GM21526 (cell line): ENCODE measurements around the gene SEMA3G.

Experiments
- ATAC-seq: cut with Tn5 transposase; IDR thresholded peaks from one replicate; pipeline ENCODE4 v1.9.1; 2021; ENCODE audit warnings: moderate library complexity; ENCODE audit not compliant: unreplicated experiment, low FRiP score

The SEMA3G gene

DNA sequence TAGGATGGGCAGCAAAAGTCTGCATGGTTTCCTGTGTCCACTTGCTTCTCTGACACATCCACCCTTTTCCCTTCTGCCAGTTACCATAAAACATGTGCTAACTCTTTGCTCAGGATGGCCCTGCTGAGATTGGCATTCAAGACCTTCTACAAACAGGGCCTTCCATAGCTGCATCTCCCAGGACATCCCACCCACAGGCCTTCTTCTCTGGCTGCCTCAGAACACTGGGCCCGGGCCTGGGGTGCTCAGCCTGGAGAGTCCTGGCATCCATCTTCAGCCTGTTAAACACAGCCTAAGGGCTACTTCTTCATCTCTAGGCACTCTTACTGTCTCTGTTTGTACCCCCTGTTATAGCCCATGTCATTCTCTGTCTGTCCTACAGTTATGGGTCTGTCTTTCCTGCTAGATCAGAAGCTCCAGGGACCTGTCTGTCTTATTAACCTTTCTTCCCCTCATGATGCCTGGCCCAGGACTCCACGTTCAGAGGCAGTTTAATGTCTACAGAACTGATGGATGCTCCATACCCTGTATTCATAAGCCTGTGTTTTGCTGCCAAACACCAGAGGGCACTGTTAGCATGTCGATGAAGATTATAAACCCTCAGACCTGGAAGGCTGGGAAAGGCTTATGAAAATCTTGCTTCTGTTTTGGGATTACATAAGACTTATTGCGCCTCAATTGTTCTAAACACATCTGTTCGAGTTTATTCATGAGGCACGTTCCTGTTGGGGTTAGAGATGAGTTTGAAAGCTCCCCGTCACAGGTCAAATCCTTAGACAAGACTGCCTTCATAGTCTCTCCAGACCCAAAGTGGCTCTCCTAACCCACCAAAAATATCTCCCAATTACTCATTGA lies 16.5 kb downstream of the SEMA3G start:
- no peak for ATAC-seq

DNA sequence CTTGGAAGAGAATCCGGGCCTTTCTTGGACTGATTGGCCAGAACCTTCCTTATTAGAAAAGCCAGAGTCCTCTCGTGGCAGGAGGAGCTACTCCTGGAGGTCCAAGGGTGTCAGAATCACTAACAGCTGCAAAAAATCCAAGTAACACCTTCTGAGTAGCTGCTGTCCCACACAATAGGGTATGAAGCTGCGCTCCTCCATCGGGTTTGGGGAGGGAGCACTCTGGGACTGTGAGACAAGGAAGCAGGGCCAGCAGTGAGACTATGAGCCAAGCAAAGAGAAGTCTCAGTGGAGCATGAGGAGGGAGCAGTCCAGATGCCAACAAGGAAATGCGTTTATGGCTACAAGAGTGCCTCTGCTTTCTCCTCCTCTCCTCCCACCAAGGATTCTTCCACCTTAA lies 21.7 kb downstream of the SEMA3G start:
- ATAC-seq, result no peak

GRCh38 chr3:52422669-52423068 lies 22.2 kb downstream of the SEMA3G start:
- ATAC-seq, result no peak

GRCh38 chr3:52420388-52420787 lies 24.5 kb downstream of the SEMA3G start:
- ATAC-seq, result no peak

GRCh38 chr3:52415800-52416199 lies 29.1 kb downstream of the SEMA3G start:
- ATAC-seq, result no peak

- ATAC-seq, result no peak
Observed at GRCh38 chr3:52408466-52408865, 36.4 kb downstream of the SEMA3G start.

GRCh38 chr3:52407779-52408178 lies 37.1 kb downstream of the SEMA3G start:
- no peak for ATAC-seq

DNA sequence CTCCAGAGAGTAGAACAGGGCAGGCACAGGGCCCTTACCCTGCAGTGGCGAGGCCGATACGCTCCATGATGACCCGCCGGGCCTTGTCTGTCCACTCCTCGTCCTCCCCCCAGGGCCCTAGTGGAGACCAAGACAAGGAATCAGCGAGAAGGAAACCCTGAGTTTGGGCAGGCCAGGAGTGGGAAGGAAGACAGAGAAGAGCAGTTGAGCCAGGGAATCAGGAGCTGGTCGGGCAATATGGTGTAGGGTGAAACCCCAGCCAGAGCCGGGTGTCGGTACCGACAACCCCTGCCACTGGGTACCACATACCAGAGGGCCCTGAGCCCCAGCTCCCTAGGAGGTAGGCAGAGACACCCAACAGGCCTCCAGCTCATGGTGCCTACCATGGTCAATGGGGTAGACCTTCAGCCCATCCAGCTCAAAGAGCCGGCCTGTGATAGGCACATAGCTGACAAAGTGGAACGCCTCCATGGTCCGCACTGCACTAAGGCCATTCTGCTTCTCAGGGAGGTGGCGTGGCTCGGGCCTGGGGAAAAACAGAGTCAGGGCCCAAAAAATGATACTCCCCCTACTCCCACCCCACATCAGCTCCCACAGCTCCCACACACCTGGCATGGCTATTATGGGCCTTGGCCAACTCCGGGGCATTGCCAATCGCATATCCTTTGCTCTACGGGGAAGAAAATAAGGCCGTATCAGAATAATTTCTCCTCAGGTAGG lies 38.0 kb downstream of the SEMA3G start:
- ATAC-seq, result no peak

DNA sequence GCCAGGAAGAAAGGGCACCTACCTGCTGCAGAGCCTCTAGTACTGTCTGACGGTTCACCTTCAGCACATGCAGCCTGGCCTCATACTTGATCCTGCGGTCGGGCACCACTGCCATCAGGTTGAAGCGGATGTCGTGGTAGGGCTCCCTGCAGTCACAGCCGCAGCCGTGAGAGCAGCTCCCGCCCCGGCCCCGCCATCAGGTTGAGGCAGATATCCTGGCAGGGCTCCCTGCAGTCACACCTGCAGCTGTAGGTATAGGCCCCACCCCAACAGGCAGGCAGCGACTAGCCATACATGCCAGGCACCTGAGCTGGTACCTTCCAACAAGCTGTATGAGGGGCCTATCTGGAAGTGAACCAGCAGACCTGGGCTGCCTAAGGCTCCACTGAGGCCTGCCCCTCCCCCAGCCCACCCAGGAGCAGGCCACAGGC lies 38.7 kb downstream of the SEMA3G start:
- no peak for ATAC-seq

DNA sequence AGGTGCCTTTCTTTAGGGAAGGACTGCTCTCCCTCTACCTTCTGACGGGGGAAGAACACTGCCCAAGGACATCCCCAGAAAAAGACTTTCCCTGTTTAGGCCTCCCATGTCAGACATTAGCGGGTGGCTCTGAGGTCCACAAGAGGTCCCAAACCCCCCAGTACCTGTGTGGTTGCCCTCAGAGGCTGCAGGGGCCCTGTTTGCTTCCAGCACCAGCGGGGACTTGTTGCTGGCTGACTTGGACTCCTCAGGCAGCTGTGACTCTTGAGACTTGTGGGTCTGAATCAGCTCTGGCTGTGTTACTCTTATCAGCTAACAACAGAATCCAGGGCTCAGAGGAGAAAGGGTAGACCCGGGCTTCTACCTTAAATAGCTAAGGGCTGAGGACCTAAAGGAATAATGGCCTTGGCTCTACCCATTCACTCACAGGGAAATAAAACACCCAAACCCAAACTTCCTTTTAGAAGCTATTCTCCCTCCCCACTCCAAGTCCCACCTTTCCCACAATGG lies 39.2 kb downstream of the SEMA3G start:
- ATAC-seq, result no peak

- ATAC-seq, result no peak
Observed at GRCh38 chr3:52405066-52405465, 39.8 kb downstream of the SEMA3G start.

DNA sequence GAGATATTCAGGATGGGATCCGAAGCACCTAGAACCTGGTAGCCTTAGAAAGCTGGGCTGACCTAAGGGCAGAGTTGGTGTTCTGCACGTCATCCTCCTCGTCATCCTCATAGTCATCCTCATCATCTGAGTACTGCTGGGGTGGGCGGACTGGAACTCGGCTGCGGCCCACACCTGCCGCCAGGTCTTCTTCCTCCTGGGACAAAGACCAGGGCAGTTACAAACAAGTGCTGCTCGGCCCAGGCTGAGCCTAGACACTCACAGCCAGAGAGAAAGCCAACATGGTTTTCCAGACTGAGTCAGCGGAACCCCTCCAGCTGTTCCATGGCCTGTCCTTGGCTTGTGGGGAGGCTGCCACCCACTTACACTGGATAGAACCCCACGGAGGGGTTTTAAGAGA lies 40.5 kb downstream of the SEMA3G start:
- ATAC-seq, result no peak

DNA sequence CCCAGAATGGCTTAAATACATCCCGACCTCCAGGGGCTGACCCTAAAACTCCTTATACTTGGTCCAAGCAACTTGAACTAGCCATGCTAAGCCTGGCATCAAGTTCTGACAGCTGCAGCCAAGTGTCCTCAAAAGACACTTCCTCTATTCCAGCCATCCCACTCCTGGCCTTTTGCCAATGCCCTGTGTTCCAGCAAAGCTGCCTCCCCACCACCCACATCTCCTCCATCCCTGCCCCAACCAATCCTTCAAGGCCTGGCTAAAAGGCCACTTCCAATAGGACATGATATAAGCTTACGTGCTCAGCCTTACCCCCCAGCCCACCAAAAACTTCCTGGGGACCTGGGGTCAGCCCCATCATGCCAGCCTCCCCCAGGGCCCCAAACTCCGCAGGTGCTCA lies 40.9 kb downstream of the SEMA3G start:
- ATAC-seq, result no peak

DNA sequence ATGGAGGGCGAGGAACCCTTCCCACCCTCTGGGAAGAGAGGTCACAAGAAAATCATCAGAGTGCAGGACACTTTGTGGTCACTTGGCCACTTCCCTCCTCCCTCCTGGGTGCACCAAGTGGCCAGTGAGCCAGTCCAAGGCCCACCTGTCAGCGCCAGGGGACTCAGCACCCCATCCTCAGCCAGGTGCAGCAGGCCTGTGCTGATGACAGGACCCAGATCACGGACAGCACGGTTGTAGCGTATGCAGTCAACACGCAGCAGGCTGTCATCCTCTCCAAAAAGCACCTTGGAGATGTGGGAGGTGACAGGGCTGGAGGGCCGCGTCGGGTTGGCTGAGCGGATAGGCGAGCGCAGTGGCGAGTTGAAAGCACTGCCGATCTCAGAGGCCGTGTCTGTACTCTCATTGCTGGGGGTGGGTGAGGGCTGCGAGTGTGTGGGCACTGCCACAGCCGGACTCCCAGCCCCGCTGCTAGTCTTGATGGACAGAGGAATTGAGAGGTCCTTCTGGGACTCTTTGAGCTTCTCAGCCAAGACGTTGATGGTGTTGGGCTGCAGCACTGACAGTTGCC lies 41.5 kb downstream of the SEMA3G start:
- no peak for ATAC-seq

DNA sequence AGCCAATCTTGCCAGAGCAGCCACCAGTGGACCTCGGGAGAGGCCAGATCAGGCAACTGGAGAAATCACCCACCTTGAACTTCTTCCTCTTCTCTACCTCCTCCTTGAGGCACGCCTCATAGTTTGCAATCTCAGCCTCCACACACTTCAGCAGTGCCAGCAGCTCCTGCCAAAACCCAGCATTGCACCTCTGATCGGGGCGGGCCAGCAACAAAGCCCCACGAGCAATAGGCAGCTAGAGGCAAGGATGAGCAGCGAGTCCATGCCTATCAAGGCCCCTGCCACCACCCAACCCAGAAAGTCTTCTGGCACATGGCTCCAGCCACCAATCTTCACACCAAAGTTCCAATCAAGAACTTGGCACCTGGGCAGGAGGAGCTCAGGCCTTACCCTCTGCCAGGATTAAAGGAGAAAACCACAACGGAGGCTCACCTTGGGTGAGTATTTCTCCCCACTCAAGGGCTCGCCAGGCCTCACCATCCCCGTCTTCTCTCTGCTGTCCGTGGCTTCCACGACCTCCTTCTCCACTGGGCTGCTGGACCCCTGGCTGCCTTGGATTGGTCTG lies 42.1 kb downstream of the SEMA3G start:
- no peak for ATAC-seq

- no peak for ATAC-seq
Observed at GRCh38 chr3:52402101-52402521, 42.8 kb downstream of the SEMA3G start.

GRCh38 chr3:52401551-52401950 lies 43.4 kb downstream of the SEMA3G start:
- ATAC-seq, result no peak

DNA sequence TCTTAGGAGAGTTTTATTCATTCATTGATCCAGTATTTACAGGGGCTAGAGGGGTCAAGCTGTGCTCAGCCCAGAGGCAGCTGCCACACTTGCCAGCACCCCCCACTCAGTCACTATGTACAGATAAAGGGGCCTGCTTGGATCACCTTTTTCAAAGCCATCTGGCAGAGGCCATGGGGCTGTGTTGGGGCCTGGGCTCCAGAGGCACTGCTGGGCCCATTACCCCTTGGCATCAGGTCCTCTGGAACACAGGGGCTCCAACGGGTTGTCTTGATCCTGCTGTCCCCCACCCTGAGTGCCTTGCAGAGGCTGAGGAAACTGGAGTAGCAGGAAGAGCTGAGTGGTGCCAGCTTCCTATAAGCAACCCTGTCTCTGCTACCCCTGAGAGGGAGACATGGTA lies 43.9 kb downstream of the SEMA3G start:
- ATAC-seq, result no peak

GRCh38 chr3:52400275-52400793 lies 44.6 kb downstream of the SEMA3G start:
- no peak for ATAC-seq

GRCh38 chr3:52399593-52399992 lies 45.3 kb downstream of the SEMA3G start:
- ATAC-seq, result no peak

DNA sequence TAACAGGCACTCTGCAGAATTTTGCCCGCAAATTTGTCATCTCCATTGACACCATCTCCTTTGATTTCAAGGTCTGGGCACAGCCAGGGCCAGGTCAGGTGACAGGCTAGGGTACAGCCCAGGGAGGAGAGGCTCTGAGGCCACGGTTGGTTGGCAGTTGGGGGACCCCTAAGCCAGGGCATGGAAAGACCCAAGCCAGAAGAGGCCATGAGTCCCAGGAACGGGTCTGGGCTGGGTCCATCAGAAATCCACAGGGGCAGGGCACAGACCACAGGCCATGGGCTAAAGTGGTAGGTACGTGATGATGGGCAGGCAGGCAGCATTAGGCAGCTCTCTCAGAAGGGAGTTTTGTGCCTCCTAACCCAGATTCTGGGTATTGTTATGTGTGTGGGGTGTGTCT lies 45.8 kb downstream of the SEMA3G start:
- ATAC-seq, result no peak
